OCI-LY3 (cell line): ENCODE data around the gene HTT.

ENCODE experiments used
- EZH2phosphoT487 ChIP-seq: fragments of 200-600 bp; shearing (Covaris generic); IDR thresholded peaks from 2 replicates; pipeline ENCODE4 v1.6.1; 2018; ENCODE audit warnings: antibody characterized with exemption, mixed run types, low read depth
- TF ChIP-seq, protein P1 (sequence below): fragments of 200-600, 300-600 bp; sonication (generic); IDR thresholded peaks from 2 replicates; pipeline ENCODE4 v1.5.1; 2014; ENCODE audit warnings: antibody characterized with exemption, low read length, low read depth

DNA sequence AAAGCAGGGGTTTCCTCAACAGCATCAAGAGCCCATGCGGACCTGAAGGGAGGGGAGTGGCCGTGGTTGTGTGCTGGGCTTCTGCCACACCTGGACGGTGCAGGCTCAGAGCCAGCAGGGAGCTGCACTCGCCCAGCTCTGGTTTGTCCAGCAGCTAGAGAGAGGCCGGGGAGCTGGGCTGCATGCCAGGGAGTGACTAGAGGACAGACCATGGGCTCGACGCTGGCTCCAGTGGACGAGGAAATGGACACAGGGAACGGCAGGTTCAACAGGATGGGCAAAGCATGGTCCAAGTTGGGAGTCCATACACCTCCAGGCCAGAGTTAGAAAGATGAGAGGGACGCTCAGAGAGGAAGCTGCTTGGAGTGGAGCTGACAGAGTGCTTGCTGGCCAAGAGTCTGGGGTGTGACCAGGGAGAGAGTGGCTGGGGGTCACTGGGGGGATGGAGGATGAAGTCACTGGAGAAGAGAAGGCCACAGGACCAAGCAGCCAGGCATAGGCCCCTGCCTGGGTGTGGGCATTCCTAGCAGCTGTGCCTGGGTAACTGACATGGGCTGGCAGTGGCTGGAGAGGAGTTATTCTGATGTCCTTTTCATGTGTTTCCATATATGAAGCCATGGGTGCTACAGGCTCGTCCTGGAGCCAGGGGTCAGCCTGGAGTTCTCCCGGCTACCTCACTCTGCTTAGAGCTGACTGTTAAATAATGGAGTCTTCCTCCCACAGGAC lies 43.0 kb upstream of the HTT start:
- TF ChIP-seq, protein P1, sequence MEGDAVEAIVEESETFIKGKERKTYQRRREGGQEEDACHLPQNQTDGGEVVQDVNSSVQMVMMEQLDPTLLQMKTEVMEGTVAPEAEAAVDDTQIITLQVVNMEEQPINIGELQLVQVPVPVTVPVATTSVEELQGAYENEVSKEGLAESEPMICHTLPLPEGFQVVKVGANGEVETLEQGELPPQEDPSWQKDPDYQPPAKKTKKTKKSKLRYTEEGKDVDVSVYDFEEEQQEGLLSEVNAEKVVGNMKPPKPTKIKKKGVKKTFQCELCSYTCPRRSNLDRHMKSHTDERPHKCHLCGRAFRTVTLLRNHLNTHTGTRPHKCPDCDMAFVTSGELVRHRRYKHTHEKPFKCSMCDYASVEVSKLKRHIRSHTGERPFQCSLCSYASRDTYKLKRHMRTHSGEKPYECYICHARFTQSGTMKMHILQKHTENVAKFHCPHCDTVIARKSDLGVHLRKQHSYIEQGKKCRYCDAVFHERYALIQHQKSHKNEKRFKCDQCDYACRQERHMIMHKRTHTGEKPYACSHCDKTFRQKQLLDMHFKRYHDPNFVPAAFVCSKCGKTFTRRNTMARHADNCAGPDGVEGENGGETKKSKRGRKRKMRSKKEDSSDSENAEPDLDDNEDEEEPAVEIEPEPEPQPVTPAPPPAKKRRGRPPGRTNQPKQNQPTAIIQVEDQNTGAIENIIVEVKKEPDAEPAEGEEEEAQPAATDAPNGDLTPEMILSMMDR, result no peak
- no peak for TF ChIP-seq EZH2phosphoT487
